Lower lobe of right lung (tissue), 2 donors: ENCODE measurements around the gene GSE1. TPM values are rescaled to one million over a fixed set of nuclear protein-coding genes. Genes with fewer than 3 reads are reported as not detected.

Experiments used
- ATAC-seq, 2 donors: fragments of 200-7000 bp; cut with Tn5 transposase; one replicate each; pipeline ENCODE4 v1.9.1; 2020 to 2022; ENCODE audit warnings: mild to moderate bottlenecking in 2 of 2, moderate library complexity in 2 of 2
- DNase-seq: peaks from one replicate; pipeline ENCODE4 v3.0.0-alpha.2; 2020
- H3K27ac ChIP-seq: fragments of 200-600 bp; one replicate; pipeline ENCODE4 v1.8.0; 2022
- H3K27me3 ChIP-seq: fragments of 200-600 bp; one replicate; pipeline ENCODE4 v1.8.0; 2022; ENCODE audit warnings: low read depth
- H3K36me3 ChIP-seq: fragments of 200-600 bp; one replicate; pipeline ENCODE4 v1.8.0; 2022; ENCODE audit warnings: mild to moderate bottlenecking
- H3K4me1 ChIP-seq: fragments of 200-600 bp; one replicate; pipeline ENCODE4 v1.8.0; 2022
- H3K4me3 ChIP-seq: fragments of 200-600 bp; one replicate; pipeline ENCODE4 v1.8.0; 2022; ENCODE audit warnings: mild to moderate bottlenecking
- H3K9me3 ChIP-seq: fragments of 200-600 bp; one replicate; pipeline ENCODE4 v1.8.0; 2022
- intact Hi-C: fragments of 100-400 bp; cut with DNase I; formaldehyde crosslinking; loops from one replicate; pipeline ENCODE4 v1.11.0; 2022
- total RNA-seq: library from RNA; stranded (reverse); fragmentation: NEBNext Ultra II Directional; extraction: Animal tissue kit (Norgen Biotek cat#: 25700); gene quantifications from one replicate; pipeline ENCODE4 v1.2.1, GENCODE V29; 2021
- TF ChIP-seq, protein P1 (sequence below): fragments of 200-600 bp; IDR thresholded peaks from one replicate; pipeline ENCODE4 v1.8.0; 2022; ENCODE audit warnings: antibody characterized with exemption, mild to moderate bottlenecking
- donor health status: DM: no; HTN: yes; CAD: no; lungs with severe emphysema.

Gene GSE1
- total RNA-seq, 1 donor from 2014 or later, result 85.2 TPM

DNA sequence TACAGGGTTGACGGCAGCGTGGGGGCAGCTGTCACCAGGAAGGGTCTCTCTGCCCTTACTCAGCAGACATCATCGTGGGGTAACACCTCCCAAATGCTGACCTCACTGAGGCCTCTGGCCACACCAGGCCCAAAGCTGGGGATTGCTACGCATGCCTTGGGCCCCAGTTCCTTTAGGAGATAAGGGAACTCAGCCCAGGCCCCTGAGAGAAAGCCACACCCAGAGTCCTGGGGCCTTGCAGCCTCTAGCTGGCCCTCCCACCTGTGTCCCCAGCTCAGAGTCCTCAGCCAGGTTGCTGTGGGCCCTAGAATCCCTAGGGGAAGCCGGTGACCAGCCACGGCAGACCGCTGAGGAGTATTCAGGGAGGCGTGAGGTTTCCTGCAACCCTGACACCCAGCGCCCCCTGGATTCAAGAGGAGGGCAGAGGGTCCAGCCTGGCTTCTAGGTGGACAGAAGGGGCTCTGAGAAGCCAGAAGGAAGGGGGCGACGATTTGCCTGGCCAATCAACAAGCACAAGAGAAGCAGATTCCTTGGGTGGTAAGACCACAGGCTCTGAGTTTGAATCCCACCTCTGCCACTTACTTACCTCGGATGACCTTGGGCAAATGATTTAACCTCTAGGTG, 85.9 kb downstream of the GSE1 start:
- Histone ChIP-seq H3K27ac (no peak overlapping the region), H3K4me3 (no peak overlapping the region), H3K9me3 (no peaks in the 10 kb centered on the region), H3K4me1 (no peaks in the 10 kb centered on the region), H3K36me3 (no peaks in the 10 kb centered on the region), H3K27me3 (peaks cover 28% of the 10 kb centered on the region)
- DNase-seq, result no peak
- intact Hi-C loops, result no loop called here
- TF ChIP-seq, protein P1, sequence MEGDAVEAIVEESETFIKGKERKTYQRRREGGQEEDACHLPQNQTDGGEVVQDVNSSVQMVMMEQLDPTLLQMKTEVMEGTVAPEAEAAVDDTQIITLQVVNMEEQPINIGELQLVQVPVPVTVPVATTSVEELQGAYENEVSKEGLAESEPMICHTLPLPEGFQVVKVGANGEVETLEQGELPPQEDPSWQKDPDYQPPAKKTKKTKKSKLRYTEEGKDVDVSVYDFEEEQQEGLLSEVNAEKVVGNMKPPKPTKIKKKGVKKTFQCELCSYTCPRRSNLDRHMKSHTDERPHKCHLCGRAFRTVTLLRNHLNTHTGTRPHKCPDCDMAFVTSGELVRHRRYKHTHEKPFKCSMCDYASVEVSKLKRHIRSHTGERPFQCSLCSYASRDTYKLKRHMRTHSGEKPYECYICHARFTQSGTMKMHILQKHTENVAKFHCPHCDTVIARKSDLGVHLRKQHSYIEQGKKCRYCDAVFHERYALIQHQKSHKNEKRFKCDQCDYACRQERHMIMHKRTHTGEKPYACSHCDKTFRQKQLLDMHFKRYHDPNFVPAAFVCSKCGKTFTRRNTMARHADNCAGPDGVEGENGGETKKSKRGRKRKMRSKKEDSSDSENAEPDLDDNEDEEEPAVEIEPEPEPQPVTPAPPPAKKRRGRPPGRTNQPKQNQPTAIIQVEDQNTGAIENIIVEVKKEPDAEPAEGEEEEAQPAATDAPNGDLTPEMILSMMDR, result no peak
- no peak for ATAC-seq

DNA sequence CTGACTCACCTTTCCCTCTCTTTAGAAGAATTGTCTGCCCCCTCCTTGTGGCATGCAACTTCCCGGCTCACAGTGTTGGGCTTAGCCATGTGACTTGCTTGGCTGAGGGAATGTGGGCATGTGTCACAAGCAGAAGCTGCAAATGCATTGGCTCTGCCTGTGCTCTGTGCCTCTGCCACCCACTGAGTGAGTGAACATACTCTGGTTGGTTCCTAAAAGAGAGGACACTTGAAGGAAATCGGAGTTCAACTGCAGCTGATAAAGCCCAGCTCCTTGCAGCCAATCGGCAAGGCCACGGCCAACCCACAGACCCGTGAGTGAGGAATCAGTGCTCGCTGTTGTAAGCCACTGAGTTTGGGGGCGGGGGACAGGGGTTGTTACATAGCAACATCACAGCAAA, 86.5 kb downstream of the GSE1 start:
- no peak for DNase-seq
- Histone ChIP-seq H3K36me3 (no peaks in the 10 kb centered on the region), H3K27ac (no peak overlapping the region), H3K4me1 (no peaks in the 10 kb centered on the region), H3K4me3 (no peak overlapping the region), H3K27me3 (peaks cover 28% of the 10 kb centered on the region), H3K9me3 (no peaks in the 10 kb centered on the region)
- intact Hi-C loops, result no loop called here
- peak; percentile 44 to 68 for ATAC-seq
- TF ChIP-seq, protein P1, result no peak

DNA sequence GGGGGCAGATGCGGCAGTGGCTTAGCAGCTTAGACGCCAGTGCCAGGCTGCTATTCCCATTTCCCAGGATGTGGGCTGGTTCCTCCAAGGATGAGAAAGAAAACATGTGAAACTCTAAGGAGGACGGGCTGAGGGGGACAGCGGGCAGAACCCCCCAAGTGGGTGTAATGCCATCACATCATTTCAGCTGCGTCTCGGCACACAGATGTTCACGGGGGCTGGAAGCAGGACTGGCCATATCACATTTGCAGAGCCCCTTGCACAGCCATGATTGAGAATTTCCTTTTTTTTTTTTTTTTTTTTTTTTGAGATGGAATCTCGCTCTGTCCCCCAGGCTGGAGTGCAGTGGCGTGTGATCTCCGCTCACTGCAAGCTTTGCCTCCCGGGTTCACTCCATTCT, 90.9 kb downstream of the GSE1 start:
- Histone ChIP-seq H3K36me3 (no peaks in the 10 kb centered on the region), H3K9me3 (no peaks in the 10 kb centered on the region), H3K27ac (no peak overlapping the region), H3K4me3 (no peak overlapping the region), H3K4me1 (no peaks in the 10 kb centered on the region), H3K27me3 (no peaks in the 10 kb centered on the region)
- ATAC-seq (no peak), DNase-seq (no peak)
- intact Hi-C loops, result no loop called here
- TF ChIP-seq, protein P1, result no peak

DNA sequence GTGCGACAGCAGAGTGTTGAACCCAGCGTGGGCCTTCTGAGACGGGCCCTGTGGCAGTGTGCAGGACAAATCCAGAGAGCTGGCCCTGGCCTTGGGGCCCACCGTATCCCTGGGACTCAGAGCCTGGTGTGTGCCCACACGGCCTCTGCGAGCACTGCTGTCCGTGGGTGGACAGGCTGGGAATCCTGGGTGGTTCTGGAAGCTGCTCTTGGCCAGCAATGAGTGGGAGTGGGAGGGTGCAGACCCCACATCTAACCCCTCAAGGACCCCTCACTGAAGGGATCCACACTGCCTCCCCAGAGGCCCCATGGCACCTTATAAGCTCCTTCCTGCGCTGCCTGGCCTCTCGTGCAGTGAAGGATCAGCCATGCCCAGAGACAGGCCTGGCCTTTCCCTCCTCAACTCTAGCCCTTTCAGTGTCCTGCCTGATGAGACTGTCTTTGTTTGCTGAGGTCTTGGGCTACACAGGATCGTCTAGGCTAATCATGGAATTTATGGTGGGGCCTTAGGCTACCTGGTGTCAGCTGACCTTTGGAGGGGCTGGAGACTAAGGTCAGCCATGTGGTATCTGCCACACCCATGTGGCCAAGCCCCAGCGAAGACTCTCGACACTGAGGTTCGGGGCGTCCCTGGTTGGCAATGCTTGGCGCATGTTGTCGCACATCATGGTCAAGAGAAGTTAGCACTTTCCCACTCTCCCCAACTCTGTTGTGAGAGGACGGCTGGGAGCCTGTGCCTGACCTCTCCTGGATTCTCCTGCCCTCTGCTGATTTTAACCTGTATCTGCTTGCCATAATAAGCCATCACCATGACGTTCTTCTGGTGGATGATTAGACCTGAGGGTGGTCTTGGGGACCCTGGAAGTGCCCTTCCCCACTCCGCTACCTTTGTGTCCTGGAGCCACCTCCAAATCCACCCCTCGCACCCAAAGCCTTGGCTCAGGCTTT, 92.1 kb downstream of the GSE1 start:
- Histone ChIP-seq H3K4me1 (no peaks in the 10 kb centered on the region), H3K27ac (no peak overlapping the region), H3K27me3 (no peaks in the 10 kb centered on the region), H3K36me3 (no peaks in the 10 kb centered on the region), H3K9me3 (no peaks in the 10 kb centered on the region), H3K4me3 (no peak overlapping the region)
- no peak for ATAC-seq
- intact Hi-C loops, result no loop called here
- TF ChIP-seq, protein P1, result no peak
- DNase-seq, result no peak

DNA sequence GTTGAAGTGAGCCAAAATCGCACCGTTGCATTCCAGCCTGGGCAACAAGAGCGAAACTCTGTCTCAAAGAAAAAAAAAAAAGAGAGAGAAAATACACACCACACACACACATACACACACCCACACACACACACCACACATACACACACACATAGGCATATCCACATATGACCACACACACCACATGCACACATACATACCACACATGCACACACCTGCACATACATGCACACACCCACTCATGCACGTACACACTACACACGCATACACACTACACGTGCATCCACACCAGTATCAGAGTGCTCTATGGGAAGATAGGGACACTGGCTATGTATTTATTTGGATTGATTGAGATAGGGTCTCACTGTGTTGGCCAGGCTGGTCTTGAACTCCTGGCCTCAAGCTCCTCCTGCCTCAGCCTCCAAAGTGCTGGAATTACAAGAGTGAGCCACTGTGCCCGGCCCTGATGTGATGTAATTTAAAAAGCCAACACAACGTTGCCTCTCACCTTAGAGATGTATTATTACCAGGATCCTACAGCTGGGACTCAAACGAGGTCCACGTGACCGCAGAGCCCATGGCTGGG, 93.4 kb downstream of the GSE1 start:
- DNase-seq (no peak), ATAC-seq (no peak)
- intact Hi-C loops, result no loop called here
- TF ChIP-seq, protein P1, result no peak
- no peak overlapping the region for H3K27ac ChIP-seq
- H3K4me3 ChIP-seq, result no peak overlapping the region
- H3K4me1 ChIP-seq, result no peaks in the 10 kb centered on the region
- H3K27me3 ChIP-seq, result no peaks in the 10 kb centered on the region
- no peaks in the 10 kb centered on the region for H3K9me3 ChIP-seq
- H3K36me3 ChIP-seq, result no peaks in the 10 kb centered on the region
